ENCODE data around the gene PCDHB4.
"Not testable (repeated sequence)": the region's sequence is repeated elsewhere in the genome, so short reads cannot be mapped to it uniquely, and the experiment has no call there.

PCDHB4 gene

DNA sequence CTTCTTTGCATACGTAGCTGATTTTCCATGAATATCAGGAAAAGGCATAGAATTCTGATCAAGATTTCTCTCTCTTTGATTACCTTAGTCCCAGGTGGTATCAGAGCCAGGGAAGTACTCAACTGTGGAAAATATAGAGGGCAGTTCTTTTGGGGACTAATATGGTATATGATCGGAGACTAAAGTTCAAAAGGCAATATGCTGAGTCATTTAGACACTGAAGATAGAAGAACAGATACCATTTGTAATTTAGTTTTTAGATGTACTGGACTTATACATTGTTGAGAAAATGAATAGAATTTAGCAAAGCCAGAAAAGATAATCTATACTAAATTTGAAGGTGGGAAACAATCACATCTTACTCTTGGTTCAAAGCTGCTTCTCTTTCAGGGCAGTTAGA, 16.3 kb upstream of the PCDHB4 start:
- H3K9me3 ChIP-seq: peaks cover 22% of the 10 kb centered on the region
- no peak overlapping the region for H3K4me3 ChIP-seq
- H3K27me3 ChIP-seq: no peaks in the 10 kb centered on the region
- TF ChIP-seq Cebpa-rat (IDR thresholded peaks at IDR 0.05): no peak
- H3K27ac ChIP-seq: no peak overlapping the region
- no peaks in the 10 kb centered on the region for H3K36me3 ChIP-seq
- no peak overlapping the region for H3K4me2 ChIP-seq
- H3K9ac ChIP-seq: no peak overlapping the region
- no peaks in the 10 kb centered on the region for H4K20me1 ChIP-seq
- no peaks in the 10 kb centered on the region for H3K4me1 ChIP-seq

DNA sequence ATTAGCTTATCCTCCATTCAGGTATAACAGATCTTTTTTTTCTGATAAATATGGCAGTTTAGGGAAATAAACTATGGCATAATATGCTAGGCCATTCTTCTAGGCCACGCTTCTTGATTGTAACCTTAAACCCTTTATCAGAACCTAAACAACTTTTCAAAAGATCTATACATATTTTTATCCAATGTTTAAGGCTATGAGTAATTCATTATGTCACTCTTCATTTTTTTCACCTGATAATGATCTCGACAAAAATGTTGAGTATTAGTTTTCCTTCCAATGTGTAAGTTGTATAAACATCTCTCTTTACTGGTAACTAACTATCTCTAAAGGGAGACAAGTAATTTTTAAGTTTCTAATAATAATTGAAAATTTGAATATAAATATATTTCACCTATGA, 2.4 kb upstream of the PCDHB4 start:
- H3K27ac ChIP-seq: no peak overlapping the region
- no peaks in the 10 kb centered on the region for H3K36me3 ChIP-seq
- no peak for TF ChIP-seq Cebpa-rat (IDR thresholded peaks at IDR 0.05)
- H3K9me3 ChIP-seq: peaks cover 35% of the 10 kb centered on the region
- no peak overlapping the region for H3K4me2 ChIP-seq
- no peaks in the 10 kb centered on the region for H4K20me1 ChIP-seq
- H3K27me3 ChIP-seq: no peaks in the 10 kb centered on the region
- H3K9ac ChIP-seq: no peak overlapping the region
- H3K4me1 ChIP-seq: no peaks in the 10 kb centered on the region
- H3K4me3 ChIP-seq: no peak overlapping the region

DNA sequence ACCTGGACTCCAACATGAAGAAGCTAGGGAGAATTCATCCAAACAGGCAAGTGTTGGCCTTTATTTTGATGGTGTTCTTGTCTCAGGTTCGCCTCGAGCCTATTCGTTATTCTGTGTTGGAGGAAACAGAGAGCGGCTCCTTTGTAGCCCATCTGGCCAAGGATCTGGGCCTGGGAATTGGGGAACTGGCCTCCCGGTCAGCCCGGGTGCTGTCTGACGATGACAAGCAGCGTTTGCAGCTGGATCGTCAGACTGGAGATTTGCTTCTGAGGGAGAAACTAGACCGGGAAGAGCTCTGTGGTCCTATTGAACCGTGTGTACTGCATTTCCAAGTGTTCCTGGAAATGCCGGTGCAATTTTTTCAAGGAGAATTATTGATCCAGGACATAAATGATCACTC, 367 bp downstream of the PCDHB4 start:
- no peak for TF ChIP-seq Cebpa-rat (IDR thresholded peaks at IDR 0.05)
- Histone ChIP-seq H3K4me2 (no peak overlapping the region), H3K9me3 (peaks cover 27% of the 10 kb centered on the region), H3K4me3 (no peak overlapping the region), H3K27me3 (no peaks in the 10 kb centered on the region), H3K27ac (no peak overlapping the region), H3K4me1 (no peaks in the 10 kb centered on the region), H3K36me3 (no peaks in the 10 kb centered on the region), H3K9ac (no peak overlapping the region), H4K20me1 (no peaks in the 10 kb centered on the region)

DNA sequence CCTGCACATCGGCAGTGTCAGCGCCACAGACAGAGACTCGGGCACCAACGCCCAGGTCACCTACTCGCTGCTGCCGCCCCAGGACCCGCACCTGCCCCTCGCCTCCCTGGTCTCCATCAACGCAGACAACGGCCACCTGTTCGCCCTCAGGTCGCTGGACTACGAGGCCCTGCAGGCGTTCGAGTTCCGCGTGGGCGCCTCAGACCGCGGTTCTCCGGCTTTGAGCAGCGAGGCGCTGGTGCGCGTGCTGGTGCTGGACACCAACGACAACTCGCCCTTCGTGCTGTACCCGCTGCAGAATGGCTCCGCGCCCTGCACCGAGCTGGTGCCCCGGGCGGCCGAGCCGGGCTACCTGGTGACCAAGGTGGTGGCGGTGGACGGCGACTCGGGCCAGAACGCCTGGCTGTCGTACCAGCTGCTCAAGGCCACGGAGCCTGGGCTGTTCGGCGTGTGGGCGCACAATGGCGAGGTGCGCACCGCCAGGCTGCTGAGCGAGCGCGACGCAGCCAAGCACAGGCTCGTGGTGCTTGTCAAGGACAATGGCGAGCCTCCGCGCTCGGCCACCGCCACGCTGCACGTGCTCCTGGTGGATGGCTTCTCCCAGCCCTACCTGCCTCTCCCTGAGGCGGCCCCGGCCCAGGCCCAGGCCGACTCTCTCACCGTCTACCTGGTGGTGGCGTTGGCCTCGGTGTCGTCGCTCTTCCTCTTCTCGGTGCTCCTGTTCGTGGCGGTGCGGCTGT, 1.9 kb downstream of the PCDHB4 start:
- not testable (repeated sequence) for H3K4me1 ChIP-seq, H3K4me2 ChIP-seq, H3K27me3 ChIP-seq, H3K36me3 ChIP-seq, H3K27ac ChIP-seq, H3K9ac ChIP-seq, H4K20me1 ChIP-seq, H3K4me3 ChIP-seq
- H3K9me3 ChIP-seq: peaks cover 26% of the 10 kb centered on the region

DNA sequence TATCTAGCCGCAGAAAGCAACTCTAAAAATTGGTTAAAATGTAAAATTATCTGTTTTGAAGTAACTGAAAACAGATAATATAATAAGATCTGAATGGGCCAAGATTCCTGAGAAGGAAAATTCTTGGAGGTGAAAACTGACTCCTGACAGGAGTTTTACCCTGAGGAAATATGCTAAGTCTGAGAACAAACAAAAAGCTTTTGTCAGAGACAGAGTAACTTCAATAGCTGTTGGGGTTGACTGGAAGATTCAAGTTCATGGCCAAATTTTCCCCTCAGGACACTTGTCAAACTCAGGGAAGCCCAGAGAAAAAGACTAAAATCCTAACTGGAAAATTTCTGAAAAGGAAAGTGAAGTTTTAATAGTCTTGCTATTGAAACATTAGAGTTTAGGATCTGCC, 5.7 kb downstream of the PCDHB4 start:
- Histone ChIP-seq H3K27ac (no peak overlapping the region), H3K4me2 (no peak overlapping the region), H4K20me1 (no peaks in the 10 kb centered on the region), H3K4me3 (no peak overlapping the region), H3K9ac (no peak overlapping the region), H3K36me3 (no peaks in the 10 kb centered on the region), H3K4me1 (no peaks in the 10 kb centered on the region), H3K9me3 (peaks cover 18% of the 10 kb centered on the region), H3K27me3 (no peaks in the 10 kb centered on the region)
- TF ChIP-seq Cebpa-rat (IDR thresholded peaks at IDR 0.05): no peak

DNA sequence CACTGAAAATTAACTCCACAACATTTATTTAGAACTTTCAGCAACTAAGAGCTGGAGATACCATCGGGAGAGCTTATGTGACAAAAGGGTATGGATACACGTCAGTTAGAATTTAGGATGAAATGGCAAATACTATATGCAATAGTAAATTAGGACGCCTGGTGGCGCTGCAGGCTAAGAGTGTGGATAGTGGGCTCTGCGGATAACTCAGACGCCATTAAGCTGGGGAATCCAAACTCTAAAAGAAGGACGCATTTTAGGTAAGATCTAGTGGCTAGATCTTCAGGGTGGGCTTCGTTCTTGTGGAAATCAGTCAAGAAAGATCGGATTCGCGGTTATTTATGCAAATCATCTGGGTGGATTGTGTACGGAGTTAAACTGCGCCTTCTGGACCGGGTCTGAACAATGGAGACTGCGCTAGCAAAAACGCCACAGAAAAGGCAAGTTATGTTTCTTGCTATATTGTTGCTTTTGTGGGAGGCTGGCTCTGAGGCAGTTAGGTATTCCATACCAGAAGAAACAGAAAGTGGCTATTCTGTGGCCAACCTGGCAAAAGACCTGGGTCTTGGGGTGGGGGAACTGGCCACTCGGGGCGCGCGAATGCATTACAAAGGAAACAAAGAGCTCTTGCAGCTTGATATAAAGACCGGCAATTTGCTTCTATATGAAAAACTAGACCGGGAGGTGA, 13.6 kb downstream of the PCDHB4 start, which contains the start of gene PCDHB5:
Gene PCDHB5 (plus strand): TSS at position 177 of the 688 bp plus-strand sequence. CDS start 229 bp downstream, at position 406.
- peaks cover 35% of the 10 kb centered on the region for H3K9me3 ChIP-seq
- no peaks in the 10 kb centered on the region for H4K20me1 ChIP-seq
- no peaks in the 10 kb centered on the region for H3K4me1 ChIP-seq
- no peak for TF ChIP-seq Cebpa-rat (IDR thresholded peaks at IDR 0.05)
- H3K27ac ChIP-seq: no peak within 1 kb of the TSS
- H3K27me3 ChIP-seq: no peaks in the 10 kb centered on the region
- H3K9ac ChIP-seq: no peak within 1 kb of the TSS
- no peaks in the 10 kb centered on the region for H3K36me3 ChIP-seq
- H3K4me2 ChIP-seq: no peak within 1 kb of the TSS
- H3K4me3 ChIP-seq: no peak within 1 kb of the TSS

DNA sequence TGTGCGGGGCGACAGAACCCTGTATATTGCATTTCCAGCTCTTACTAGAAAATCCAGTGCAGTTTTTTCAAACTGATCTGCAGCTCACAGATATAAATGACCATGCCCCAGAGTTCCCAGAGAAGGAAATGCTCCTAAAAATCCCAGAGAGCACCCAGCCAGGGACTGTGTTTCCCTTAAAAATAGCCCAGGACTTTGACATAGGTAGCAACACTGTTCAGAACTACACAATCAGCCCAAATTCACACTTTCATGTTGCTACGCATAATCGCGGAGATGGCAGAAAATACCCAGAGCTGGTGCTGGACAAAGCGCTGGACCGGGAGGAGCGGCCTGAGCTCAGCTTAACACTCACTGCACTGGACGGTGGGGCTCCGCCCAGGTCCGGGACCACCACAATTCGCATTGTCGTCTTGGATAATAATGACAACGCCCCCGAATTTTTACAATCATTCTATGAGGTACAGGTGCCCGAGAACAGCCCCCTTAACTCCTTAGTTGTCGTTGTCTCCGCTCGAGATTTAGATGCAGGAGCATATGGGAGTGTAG, 14.2 kb downstream of the PCDHB4 start:
- Histone ChIP-seq H3K4me1 (no peaks in the 10 kb centered on the region), H3K9ac (no peak overlapping the region), H3K27ac (no peak overlapping the region), H3K36me3 (no peaks in the 10 kb centered on the region), H3K4me3 (no peak overlapping the region), H3K9me3 (peaks cover 35% of the 10 kb centered on the region), H4K20me1 (no peaks in the 10 kb centered on the region), H3K27me3 (no peaks in the 10 kb centered on the region), H3K4me2 (no peak overlapping the region)
- TF ChIP-seq Cebpa-rat (IDR thresholded peaks at IDR 0.05): no peak

DNA sequence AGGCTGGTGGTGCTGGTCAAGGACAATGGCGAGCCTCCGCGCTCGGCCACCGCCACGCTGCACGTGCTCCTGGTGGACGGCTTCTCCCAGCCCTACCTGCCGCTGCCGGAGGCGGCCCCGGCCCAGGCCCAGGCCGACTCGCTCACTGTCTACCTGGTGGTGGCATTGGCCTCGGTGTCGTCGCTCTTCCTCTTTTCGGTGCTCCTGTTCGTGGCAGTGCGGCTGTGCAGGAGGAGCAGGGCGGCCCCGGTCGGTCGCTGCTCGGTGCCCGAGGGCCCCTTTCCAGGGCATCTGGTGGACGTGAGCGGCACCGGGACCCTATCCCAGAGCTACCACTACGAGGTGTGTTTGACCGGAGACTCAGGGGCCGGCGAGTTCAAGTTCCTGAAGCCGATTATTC, 15.7 kb downstream of the PCDHB4 start:
- not testable (repeated sequence) for H3K9ac ChIP-seq, H3K27ac ChIP-seq, H3K36me3 ChIP-seq, H3K4me3 ChIP-seq, H4K20me1 ChIP-seq, H3K4me1 ChIP-seq, H3K27me3 ChIP-seq, H3K4me2 ChIP-seq
- peaks cover 35% of the 10 kb centered on the region for H3K9me3 ChIP-seq

DNA sequence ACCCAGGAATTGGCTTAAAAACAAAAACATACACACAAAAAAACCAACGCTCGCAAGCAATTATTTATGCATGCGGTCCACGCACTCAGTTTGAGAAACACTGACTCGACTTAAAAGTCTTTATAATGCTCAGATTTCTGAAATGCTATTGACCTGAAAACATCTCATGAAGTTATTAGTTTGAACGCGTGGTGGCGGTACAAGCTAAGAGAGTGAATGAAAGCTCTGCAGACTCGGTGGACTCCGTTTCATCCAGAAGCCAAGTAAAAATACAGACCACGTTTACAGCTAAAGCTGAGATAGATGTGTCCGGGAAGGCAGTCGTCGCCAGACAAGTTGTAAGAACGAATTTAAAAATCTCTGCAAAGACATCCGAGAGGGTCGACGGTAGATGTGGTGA, 28.2 kb downstream of the PCDHB4 start, which contains the start of gene PCDHB6:
Gene PCDHB6 (plus strand): TSS at position 246 of the 400 bp plus-strand sequence. CDS start 201 bp downstream, outside the sequence.
- H3K9me3 ChIP-seq: peaks cover 35% of the 10 kb centered on the region
- no peak within 1 kb of the TSS for H3K27ac ChIP-seq
- TF ChIP-seq Cebpa-rat (IDR thresholded peaks at IDR 0.05): no peak
- no peak within 1 kb of the TSS for H3K9ac ChIP-seq
- no peaks in the 10 kb centered on the region for H3K36me3 ChIP-seq
- no peak within 1 kb of the TSS for H3K4me3 ChIP-seq
- H3K27me3 ChIP-seq: no peaks in the 10 kb centered on the region
- no peaks in the 10 kb centered on the region for H4K20me1 ChIP-seq
- H3K4me2 ChIP-seq: no peak within 1 kb of the TSS
- H3K4me1 ChIP-seq: no peaks in the 10 kb centered on the region

All from BLaER1 (cell line).